Ascending aorta (tissue), 2 donors: ENCODE results near the gene XAB2. TPM values are rescaled to one million over a fixed set of nuclear protein-coding genes. Genes with fewer than 3 reads are reported as not detected.

Source experiments
- DNase-seq, 2 donors: peaks; one replicate each; pipeline ENCODE4 v3.0.0-alpha.2; 2019; ENCODE audit warnings: low spot score in 2 of 2
- H3K27ac ChIP-seq, 2 donors: fragments of 200-600 bp; sonication (generic); one replicate each; pipeline ENCODE4 v1.5.1; 2016 to 2017; ENCODE audit warnings: mild to moderate bottlenecking in 1 of 2
- H3K27me3 ChIP-seq: fragments of 200-600 bp; sonication (generic); one replicate; pipeline ENCODE4 v1.5.1; 2017
- H3K36me3 ChIP-seq, 2 donors: fragments of 200-600 bp; sonication (generic); one replicate each; pipeline ENCODE4 v1.5.1; 2016
- H3K4me1 ChIP-seq, 2 donors: fragments of 200-600 bp; sonication (generic); one replicate each; pipeline ENCODE4 v1.5.1; 2016 to 2017; ENCODE audit warnings: mild to moderate bottlenecking in 1 of 2
- H3K4me3 ChIP-seq, 2 donors: fragments of 200-600 bp; sonication (generic); one replicate each; pipeline ENCODE4 v1.5.1; 2016 to 2017; ENCODE audit warnings: mild to moderate bottlenecking in 1 of 2
- H3K9me3 ChIP-seq, 2 donors: fragments of 200-600 bp; sonication (generic); one replicate each; pipeline ENCODE4 v1.5.1; 2016
- CTCF ChIP-seq, 3 experiments: fragments of 200-600 bp in 2 of 3; fragments of 450-650 bp in 1 of 3; sonication (generic) in 2 of 3; IDR thresholded peaks; one replicate each; pipeline ENCODE4 v1.5.1; 2016 to 2019; ENCODE audit warnings: antibody characterized with exemption in 3 of 3, mild to moderate bottlenecking in 1 of 3, moderate library complexity in 1 of 3
- intact Hi-C: fragments of 100-400 bp; cut with DNase I; formaldehyde crosslinking; loops from one replicate; pipeline ENCODE4 v1.15.1; 2023
- total RNA-seq: library from RNA; depleted of rRNA; stranded (reverse); fragments of >200 nt; gene quantifications from one replicate; pipeline ENCODE4 v1.1.0, GENCODE V29; 2016

The XAB2 gene
- total RNA-seq, 1 donor from 2014 or later: 18.4 TPM

GRCh38 chr19:7603919-7604318, 25.4 kb downstream of the XAB2 start:
- no peaks in the 10 kb centered on the region for H3K4me1 ChIP-seq

GRCh38 chr19:7602935-7603497, 26.3 kb downstream of the XAB2 start:
- no peak for DNase-seq
- Histone ChIP-seq H3K9me3 (no peaks in the 10 kb centered on the region), H3K27me3 (peaks cover 8% of the 10 kb centered on the region), H3K4me1 (no peaks in the 10 kb centered on the region), H3K27ac (no peak overlapping the region), H3K36me3 (no peaks in the 10 kb centered on the region), H3K4me3 (no peak overlapping the region)
- intact Hi-C loops: no loop called here
- no peak for TF ChIP-seq CTCF (IDR thresholded peaks at IDR 0.05)

More at GRCh38 chr19:7603919-7604318, 25.4 kb downstream of the XAB2 start:
- no peak for DNase-seq
- no peaks in the 10 kb centered on the region for H3K36me3 ChIP-seq
- H3K27me3 ChIP-seq: peaks cover 8% of the 10 kb centered on the region
- no peak overlapping the region for H3K27ac ChIP-seq
- no peaks in the 10 kb centered on the region for H3K9me3 ChIP-seq
- H3K4me3 ChIP-seq: no peak overlapping the region
- intact Hi-C loops: no loop called here
- no peak for TF ChIP-seq CTCF (IDR thresholded peaks at IDR 0.05)

- no peaks in the 10 kb centered on the region for H3K9me3 ChIP-seq
- TF ChIP-seq CTCF (IDR thresholded peaks at IDR 0.05): no peak
- no peak overlapping the region for H3K27ac ChIP-seq
- H3K36me3 ChIP-seq: no peaks in the 10 kb centered on the region
- no peak overlapping the region for H3K4me3 ChIP-seq
- intact Hi-C loops: no loop called here
- peaks cover 8% of the 10 kb centered on the region for H3K27me3 ChIP-seq
- no peak for DNase-seq
- H3K4me1 ChIP-seq: no peaks in the 10 kb centered on the region
Measured at GRCh38 chr19:7602240-7602934, 27.0 kb downstream of the XAB2 start.

GRCh38 chr19:7600721-7601120, 28.6 kb downstream of the XAB2 start:
- intact Hi-C loops: no loop called here
- Histone ChIP-seq H3K4me3 (no peak overlapping the region), H3K27me3 (peaks cover 14% of the 10 kb centered on the region), H3K27ac (no peak overlapping the region), H3K9me3 (no peaks in the 10 kb centered on the region), H3K4me1 (no peaks in the 10 kb centered on the region), H3K36me3 (no peaks in the 10 kb centered on the region)
- no peak for TF ChIP-seq CTCF (IDR thresholded peaks at IDR 0.05)
- DNase-seq: no peak

GRCh38 chr19:7598180-7598579, 31.2 kb downstream of the XAB2 start:
- TF ChIP-seq CTCF (IDR thresholded peaks at IDR 0.05): no peak
- intact Hi-C loops: no loop called here
- H3K4me3 ChIP-seq: no peak overlapping the region
- peaks cover 14% of the 10 kb centered on the region for H3K27me3 ChIP-seq
- no peaks in the 10 kb centered on the region for H3K4me1 ChIP-seq
- H3K27ac ChIP-seq: no peak overlapping the region
- H3K9me3 ChIP-seq: no peaks in the 10 kb centered on the region
- no peak for DNase-seq
- no peaks in the 10 kb centered on the region for H3K36me3 ChIP-seq
